GM12878 (cell line): ENCODE measurements around the gene APH1B. TPM values are rescaled to one million over a fixed set of nuclear protein-coding genes. Genes with fewer than 3 reads are reported as not detected.

Experiments
- ATAC-seq: fragments of 200-7000 bp; cut with Tn5 transposase; 3 replicates; pipeline ENCODE4 v1.9.1; 2020; ENCODE audit warnings: mild to moderate bottlenecking, moderate library complexity
- BruUV-seq: library from RNA; stranded (reverse); fragments of 400-500 nt; replicated peaks from 2 replicates; lab custom pipeline; 2021; lab: Mats Ljungman, UMichigan
- CTCF ChIA-PET: fragments of 300-600 bp; sonication (Branson Sonifier 250); formaldehyde crosslinking; extraction: SDS; loops from one replicate; lab custom pipeline; 2021; ENCODE audit warnings: inconsistent platforms; lab: Yijun Ruan, JAX
- POLR2A ChIA-PET: fragments of 350-600 bp; formaldehyde crosslinking; extraction: SDS; loops from one replicate; lab custom pipeline; 2021; ENCODE audit warnings: inconsistent platforms; lab: Charles Lee
- RAD21 ChIA-PET: fragments of 300-600 bp; sonication (Branson Sonifier 250); formaldehyde crosslinking; loops from one replicate; lab custom pipeline; 2023; ENCODE audit warnings: antibody characterized with exemption; ENCODE audit not compliant: unreplicated experiment; lab: Charles Lee
- SMC1A ChIA-PET: fragments of 300-600 bp; sonication (Branson Sonifier 250); formaldehyde crosslinking; loops from one replicate; lab custom pipeline; 2023; ENCODE audit not compliant: unreplicated experiment, uncharacterized antibody; lab: Charles Lee
- DNase-seq: peaks from one replicate; pipeline ENCODE4 v3.0.0-alpha.2; 2011; ENCODE audit warnings: low read depth, low spot score
- FAIRE-seq: peaks from 3 replicates; lab custom pipeline; 2011; peaks lifted over from hg19 to GRCh38; lab: Jason Lieb, UNC
- H2AFZ ChIP-seq: 2 replicates; pipeline ENCODE4 v1.6.0; 2011; ENCODE audit warnings: low read depth, low read length, control low read depth; ENCODE audit not compliant: control insufficient read depth
- H3K27ac ChIP-seq: 2 replicates; pipeline ENCODE4 v1.5.1; 2011; ENCODE audit warnings: control low read depth; ENCODE audit not compliant: control insufficient read depth, insufficient read depth
- H3K27me3 ChIP-seq, 2 experiments: replicated peaks in 1 of 2; 2 replicates each; pipeline versions ENCODE4 v1.6.0 to v1.6.1; 2011; ENCODE audit warnings: low read length in 1 of 2; ENCODE audit not compliant: control insufficient read depth in 2 of 2, insufficient read depth in 2 of 2
- H3K36me3 ChIP-seq, 2 experiments: 2 replicates each; pipeline ENCODE4 v1.5.1; 2011; ENCODE audit warnings: low read length in 1 of 2; ENCODE audit not compliant: control insufficient read depth in 2 of 2, insufficient read depth in 2 of 2
- H3K4me1 ChIP-seq: 2 replicates; pipeline ENCODE4 v1.6.1; 2011; ENCODE audit warnings: mild to moderate bottlenecking, low read length, moderate library complexity, mixed read lengths; ENCODE audit not compliant: control insufficient read depth, insufficient read depth
- H3K4me2 ChIP-seq: 2 replicates; pipeline ENCODE4 v1.6.0; 2011; ENCODE audit warnings: control low read depth; ENCODE audit not compliant: control insufficient read depth, insufficient read depth
- H3K4me3 ChIP-seq: fragments of 200-600 bp; sonication (generic); 2 replicates; pipeline ENCODE4 v1.5.1; 2016
- H3K79me2 ChIP-seq: 2 replicates; pipeline ENCODE4 v1.6.0; 2011; ENCODE audit warnings: low read length; ENCODE audit not compliant: control insufficient read depth, insufficient read depth
- H3K9ac ChIP-seq: 2 replicates; pipeline ENCODE4 v1.8.0; 2011; ENCODE audit warnings: low read length, control low read depth, mixed read lengths; ENCODE audit not compliant: control insufficient read depth, insufficient read depth
- H3K9me3 ChIP-seq: replicated peaks from 3 replicates; pipeline ENCODE4 v1.5.1; 2011; ENCODE audit warnings: mild to moderate bottlenecking, low read length; ENCODE audit not compliant: control insufficient read depth, insufficient read depth
- H4K20me1 ChIP-seq: 2 replicates; pipeline ENCODE4 v1.6.0; 2011; ENCODE audit not compliant: control insufficient read depth, insufficient read depth
- EZH2 ChIP-seq: IDR thresholded peaks from 2 replicates; pipeline ENCODE4 v1.6.1; 2012; ENCODE audit warnings: low read depth, mild to moderate bottlenecking, control low read depth, inconsistent platforms, low read length, borderline replicate concordance; ENCODE audit not compliant: control insufficient read depth
- NFYB ChIP-seq: IDR thresholded peaks from 2 replicates; pipeline ENCODE4 v1.6.1; 2011; ENCODE audit warnings: low read depth, mild to moderate bottlenecking, low read length, improper control_type of control experiment, moderate library complexity; ENCODE audit not compliant: insufficient read depth
- NRF1 ChIP-seq: conservative IDR thresholded peaks from 2 replicates; pipeline ENCODE4 v1.6.1; 2011; ENCODE audit warnings: mild to moderate bottlenecking, low read depth, low read length, improper control_type of control experiment
- POLR2AphosphoS5 ChIP-seq: IDR thresholded peaks from 2 replicates; pipeline ENCODE4 v1.6.1; 2011; ENCODE audit warnings: mild to moderate bottlenecking, low read length, inconsistent platforms
- ZNF207 ChIP-seq: fragments of 450-650 bp; IDR thresholded peaks from 2 replicates; pipeline ENCODE4 v1.6.1; 2014; ENCODE audit warnings: antibody characterized with exemption, mild to moderate bottlenecking, borderline replicate concordance
- WGBS: methylation state at CpG from one replicate; pipeline ENCODE4 v1.1.6; 2016; ENCODE audit warnings: low lambda C conversion rate; ENCODE audit not compliant: insufficient replicate concordance, insufficient coverage; ENCODE audit errors: missing lambda C conversion rate; 5-methylcytosine and 5-hydroxymethylcytosine counted together
- in situ Hi-C: fragments of 300-500 bp; cut with MboI; formaldehyde crosslinking; loops from 9 replicates; pipeline ENCODE4 v1.14.3; 2018; ENCODE audit warnings: mixed read lengths
- intact Hi-C: fragments of 100-400 bp; cut with micrococcal nuclease; formaldehyde crosslinking; loops from one replicate; pipeline ENCODE4 v1.14.2; 2022; ENCODE audit not compliant: unreplicated experiment
- polyA plus RNA-seq, 11 experiments: library from polyadenylated mRNA; depleted of rRNA in 4 of 11; unstranded in 6 of 11; stranded (reverse) in 5 of 11; fragments of >200 nt; fragmentation: Nextera tagmentation in 4 of 11; fragmentation: Illumina TruSeq in 1 of 11; extraction: Ambion mirVana in 4 of 11; extraction: Trizol in 1 of 11; gene quantifications; 1 replicate in 1 of 11; 2 replicates in 10 of 11; pipeline versions ENCODE4 v1.2.1 to v1.2.3, GENCODE V29; 2011 to 2016; ENCODE audit warnings: inconsistent platforms in 2 of 11, missing spikeins in 2 of 11, low read depth in 1 of 11
- total RNA-seq, 4 experiments: library from RNA; depleted of rRNA in 3 of 4; stranded (reverse); fragments of >200 nt in 3 of 4; fragmentation: Illumina TruSeq in 1 of 4; extraction: Trizol in 1 of 4; gene quantifications; 2 replicates each; pipeline versions ENCODE4 v1.2.1 to v1.2.3, GENCODE V29; 2013 to 2021
- TF ChIP-seq, protein P1 (sequence below): IDR thresholded peaks from 2 replicates; pipeline ENCODE4 v1.6.1; 2011; ENCODE audit warnings: mild to moderate bottlenecking, low read depth, low read length, moderate library complexity; ENCODE audit not compliant: insufficient replicate concordance
- TF ChIP-seq, protein P2 (sequence below): fragments of 450-650 bp; IDR thresholded peaks from 2 replicates; pipeline ENCODE4 v1.6.1; 2017; ENCODE audit warnings: mild to moderate bottlenecking, moderate library complexity

Gene APH1B
- total and polyA plus RNA-seq, 10 of the 15 experiments (the other 5 are each of a cell fraction or from before 2014, with no cell fraction given) = 5.0 to 20.8 (median 11.1) TPM

DNA sequence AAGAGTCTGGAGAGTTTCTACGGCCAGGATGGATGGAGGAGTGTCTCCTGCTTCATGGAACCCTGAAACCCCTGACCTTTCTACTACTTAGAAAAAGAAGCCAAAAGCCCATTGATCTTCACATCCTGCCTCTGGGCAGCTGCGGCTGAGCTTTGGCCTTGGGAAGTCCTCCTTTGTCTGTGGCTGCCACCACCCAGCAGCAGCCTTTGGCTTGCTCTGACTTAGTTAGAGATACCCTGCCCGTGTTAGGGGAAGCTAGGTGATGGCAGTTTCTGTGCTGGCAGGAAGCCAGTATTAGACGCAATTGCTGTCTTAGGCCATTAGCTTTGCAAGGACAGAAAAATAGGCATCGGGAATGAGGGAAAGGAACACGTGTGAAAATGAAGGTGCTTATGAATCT lies 18.8 kb downstream of the APH1B start:
- Histone ChIP-seq H3K4me3 (no peak overlapping the region), H3K36me3 (no peaks in the 10 kb centered on the region), H3K9me3 (no peaks in the 10 kb centered on the region), H3K4me1 (peaks cover 6% of the 10 kb centered on the region; the same call in 1 of the 2 replicates), H3K9ac (no peak overlapping the region), H3K4me2 (no peak overlapping the region), H2AFZ (no peak overlapping the region), H3K79me2 (no peaks in the 10 kb centered on the region), H3K27me3 (no peaks in the 10 kb centered on the region), H4K20me1 (no peaks in the 10 kb centered on the region), H3K27ac (no peak overlapping the region)
- no TSS peak for BruUV-seq
- ATAC-seq (no peak), DNase-seq (no peak), FAIRE-seq (no peak)
- 87% methylated on average over 6 of the region's 6 CpGs for WGBS
- in situ Hi-C loops (loop anchor here (25.0 kb wide), 1 partner anchor 291 kb away; the partner anchor contains the start of gene FBXL22), intact Hi-C loops (no loop called here)
- no peak for TF ChIP-seq POLR2AphosphoS5
- TF ChIP-seq ZNF207 = no peak
- no peak for TF ChIP-seq NFYB
- no peak for TF ChIP-seq NRF1
- TF ChIP-seq, protein P1, sequence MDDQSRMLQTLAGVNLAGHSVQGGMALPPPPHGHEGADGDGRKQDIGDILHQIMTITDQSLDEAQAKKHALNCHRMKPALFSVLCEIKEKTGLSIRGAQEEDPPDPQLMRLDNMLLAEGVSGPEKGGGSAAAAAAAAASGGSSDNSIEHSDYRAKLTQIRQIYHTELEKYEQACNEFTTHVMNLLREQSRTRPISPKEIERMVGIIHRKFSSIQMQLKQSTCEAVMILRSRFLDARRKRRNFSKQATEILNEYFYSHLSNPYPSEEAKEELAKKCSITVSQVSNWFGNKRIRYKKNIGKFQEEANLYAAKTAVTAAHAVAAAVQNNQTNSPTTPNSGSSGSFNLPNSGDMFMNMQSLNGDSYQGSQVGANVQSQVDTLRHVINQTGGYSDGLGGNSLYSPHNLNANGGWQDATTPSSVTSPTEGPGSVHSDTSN = no peak
- TF ChIP-seq EZH2 = no peak
- TF ChIP-seq, protein P2, sequence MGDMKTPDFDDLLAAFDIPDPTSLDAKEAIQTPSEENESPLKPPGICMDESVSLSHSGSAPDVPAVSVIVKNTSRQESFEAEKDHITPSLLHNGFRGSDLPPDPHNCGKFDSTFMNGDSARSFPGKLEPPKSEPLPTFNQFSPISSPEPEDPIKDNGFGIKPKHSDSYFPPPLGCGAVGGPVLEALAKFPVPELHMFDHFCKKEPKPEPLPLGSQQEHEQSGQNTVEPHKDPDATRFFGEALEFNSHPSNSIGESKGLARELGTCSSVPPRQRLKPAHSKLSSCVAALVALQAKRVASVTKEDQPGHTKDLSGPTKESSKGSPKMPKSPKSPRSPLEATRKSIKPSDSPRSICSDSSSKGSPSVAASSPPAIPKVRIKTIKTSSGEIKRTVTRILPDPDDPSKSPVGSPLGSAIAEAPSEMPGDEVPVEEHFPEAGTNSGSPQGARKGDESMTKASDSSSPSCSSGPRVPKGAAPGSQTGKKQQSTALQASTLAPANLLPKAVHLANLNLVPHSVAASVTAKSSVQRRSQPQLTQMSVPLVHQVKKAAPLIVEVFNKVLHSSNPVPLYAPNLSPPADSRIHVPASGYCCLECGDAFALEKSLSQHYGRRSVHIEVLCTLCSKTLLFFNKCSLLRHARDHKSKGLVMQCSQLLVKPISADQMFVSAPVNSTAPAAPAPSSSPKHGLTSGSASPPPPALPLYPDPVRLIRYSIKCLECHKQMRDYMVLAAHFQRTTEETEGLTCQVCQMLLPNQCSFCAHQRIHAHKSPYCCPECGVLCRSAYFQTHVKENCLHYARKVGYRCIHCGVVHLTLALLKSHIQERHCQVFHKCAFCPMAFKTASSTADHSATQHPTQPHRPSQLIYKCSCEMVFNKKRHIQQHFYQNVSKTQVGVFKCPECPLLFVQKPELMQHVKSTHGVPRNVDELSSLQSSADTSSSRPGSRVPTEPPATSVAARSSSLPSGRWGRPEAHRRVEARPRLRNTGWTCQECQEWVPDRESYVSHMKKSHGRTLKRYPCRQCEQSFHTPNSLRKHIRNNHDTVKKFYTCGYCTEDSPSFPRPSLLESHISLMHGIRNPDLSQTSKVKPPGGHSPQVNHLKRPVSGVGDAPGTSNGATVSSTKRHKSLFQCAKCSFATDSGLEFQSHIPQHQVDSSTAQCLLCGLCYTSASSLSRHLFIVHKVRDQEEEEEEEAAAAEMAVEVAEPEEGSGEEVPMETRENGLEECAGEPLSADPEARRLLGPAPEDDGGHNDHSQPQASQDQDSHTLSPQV = no peak
- RAD21 ChIA-PET = interaction anchor here (1.1 to 1.6 kb wide), 3 partner anchors 47 to 314 kb away, joined by 3 to 5 read pairs (median 3); no protein-coding TSS in a partner anchor
- CTCF ChIA-PET = interaction anchor here (1.2 to 11.0 kb wide), 2 partner anchors 105 to 249 kb away, joined by 4 to 145 read pairs; no protein-coding TSS in a partner anchor
- POLR2A ChIA-PET = no interaction called here
- SMC1A ChIA-PET = interaction anchor here (0.7 to 2.8 kb wide), 6 partner anchors 16 to 868 kb away, joined by 3 to 12 read pairs (median 3); no protein-coding TSS in a partner anchor
